Adrenal gland (tissue), 12 donors: ENCODE measurements around the gene MFSD2B. TPM values are rescaled to one million over a fixed set of nuclear protein-coding genes. Genes with fewer than 3 reads are reported as not detected.
A peak's percentile ranks its signal among the peaks of the same experiment; 100 is the strongest.

ENCODE experiments used
- DNase-seq, 7 donors: peaks; one replicate each; pipeline ENCODE4 v3.0.0-alpha.2; 2019 to 2020
- H3K27ac ChIP-seq, 5 donors: fragments of 200-600 bp; sonication (generic) in 4 of 5; 1 replicate in 3 of 5; 2 replicates in 2 of 5; pipeline versions ENCODE4 v1.5.1 to v1.8.0; 2016 to 2020; ENCODE audit warnings: mild to moderate bottlenecking in 1 of 5
- H3K27me3 ChIP-seq: fragments of 200-600 bp; 2 replicates; pipeline ENCODE4 v1.8.0; 2021
- H3K36me3 ChIP-seq, 2 donors: fragments of 200-600 bp; replicated peaks in 1 of 2; 1 replicate in 1 of 2; 2 replicates in 1 of 2; pipeline versions ENCODE4 v1.5.1 to v1.8.0; 2018 to 2022
- H3K4me1 ChIP-seq, 2 donors: fragments of 200-600 bp; replicated peaks in 1 of 2; 1 replicate in 1 of 2; 2 replicates in 1 of 2; pipeline versions ENCODE4 v1.5.1 to v1.8.0; 2018 to 2021
- H3K4me3 ChIP-seq, 4 donors: fragments of 200-600 bp; sonication (generic) in 3 of 4; one replicate each; pipeline ENCODE4 v1.5.1; 2016 to 2018
- H3K9me3 ChIP-seq, 3 donors: fragments of 200-600 bp; sonication (generic) in 1 of 3; replicated peaks in 1 of 3; 1 replicate in 2 of 3; 2 replicates in 1 of 3; pipeline versions ENCODE4 v1.5.1 to v1.8.0; 2016 to 2021
- CTCF ChIP-seq, 6 experiments: fragments of 450-650 bp in 4 of 6; fragments of 200-600 bp in 2 of 6; sonication (generic) in 1 of 6; IDR thresholded peaks; 1 replicate in 5 of 6; 2 replicates in 1 of 6; pipeline versions ENCODE4 v1.5.1 to v1.8.0; 2016 to 2021; ENCODE audit warnings: antibody characterized with exemption in 6 of 6, mild to moderate bottlenecking in 2 of 6, moderate library complexity in 1 of 6
- POLR2A ChIP-seq, 2 donors: fragments of 450-650 bp; IDR thresholded peaks; one replicate each; pipeline ENCODE4 v1.6.1; 2017; ENCODE audit warnings: antibody characterized with exemption in 2 of 2, mild to moderate bottlenecking in 2 of 2, moderate library complexity in 1 of 2
- WGBS, 4 donors: extraction: QIAGEN DNeasy Blood & Tissue Kit in 2 of 4; methylation state at CpG; one replicate each; pipeline versions ENCODE4 v1.1.5 to v1.1.7; 2013 to 2017; 5-methylcytosine and 5-hydroxymethylcytosine counted together
- intact Hi-C, 2 donors: fragments of 100-400 bp; cut with DNase I; formaldehyde crosslinking; loops; one replicate each; pipeline versions ENCODE4 v1.14.1 to v1.15.0; 2022 to 2023
- polyA plus RNA-seq, 3 donors: library from polyadenylated mRNA; stranded (reverse); fragments of 200-250 nt in 2 of 3; fragments of 350-450 nt in 1 of 3; fragmentation: Illumina TruSeq in 1 of 3; extraction: RNeasy Lipid Tissue Mini Kit (QIAGEN cat#74804) in 1 of 3; gene quantifications; one replicate each; pipeline ENCODE4 v1.2.3, GENCODE V29; 2013 to 2014
- total RNA-seq, 9 donors: library from RNA; depleted of rRNA in 4 of 9; stranded (reverse); fragments of >200 nt in 4 of 9; fragments of 120-200 nt in 1 of 9; fragmentation: NEBNext Ultra II Directional in 1 of 9; extraction: Animal tissue kit (Norgen Biotek cat#: 25700) in 1 of 9; gene quantifications; one replicate each; pipeline versions ENCODE4 v1.1.0 to v1.2.4, GENCODE V29; 2013 to 2023
- donor health status: healthy with polysubstance abuse.
- donor health status: Bipolar disorder and iron deficiency.
- donor health status: DM: yes; HTN: yes; CAD: no.
- donor health status: DM: no; HTN: no; CAD: no.
- donor health status: DM: no; HTN: no; CAD: no.
- donor health status: DM: yes; HTN: yes; CAD: no.

MFSD2B gene
- total and polyA plus RNA-seq, 12 donors = 0.03 to 0.61 (median 0.30) TPM; not detected in 7

GRCh38 chr2:24018241-24018640 lies 8.4 kb downstream of the MFSD2B start:
- Histone ChIP-seq H3K36me3 (no peaks in the 10 kb centered on the region), H3K4me1 (no peaks in the 10 kb centered on the region), H3K4me3 (no peak overlapping the region), H3K27ac (no peak overlapping the region), H3K9me3 (no peaks in the 10 kb centered on the region), H3K27me3 (no peaks in the 10 kb centered on the region)
- WGBS, 4 donors = 87 to 93% (median 89%) methylated on average over 8 to 9 of the region's 9 CpGs
- TF ChIP-seq POLR2A (IDR thresholded peaks at IDR 0.05) = no peak
- no peak for TF ChIP-seq CTCF (IDR thresholded peaks at IDR 0.05)
- no peak for DNase-seq
- intact Hi-C loops = no loop called here

GRCh38 chr2:24019729-24020128 lies 9.8 kb downstream of the MFSD2B start:
- Histone ChIP-seq H3K27ac (no peak overlapping the region), H3K36me3 (no peaks in the 10 kb centered on the region), H3K27me3 (no peaks in the 10 kb centered on the region), H3K9me3 (no peaks in the 10 kb centered on the region), H3K4me1 (no peaks in the 10 kb centered on the region), H3K4me3 (no peak overlapping the region)
- intact Hi-C loops = no loop called here
- DNase-seq = no peak
- WGBS, 4 donors = 76 to 87% (median 82%) methylated on average over 3 to 5 of the region's 5 CpGs
- TF ChIP-seq CTCF (IDR thresholded peaks at IDR 0.05) = no peak
- TF ChIP-seq POLR2A (IDR thresholded peaks at IDR 0.05) = no peak

GRCh38 chr2:24020244-24020643 lies 10.4 kb downstream of the MFSD2B start:
- no peak for DNase-seq
- H3K36me3 ChIP-seq = no peaks in the 10 kb centered on the region
- no peak overlapping the region for H3K27ac ChIP-seq
- 87 to 90% (median 89%) methylated on average over 4 of the region's 4 CpGs for WGBS, 4 donors
- H3K4me3 ChIP-seq = no peak overlapping the region
- TF ChIP-seq CTCF (IDR thresholded peaks at IDR 0.05) (no peak), POLR2A (IDR thresholded peaks at IDR 0.05) (no peak)
- no peaks in the 10 kb centered on the region for H3K27me3 ChIP-seq
- intact Hi-C loops = no loop called here
- no peaks in the 10 kb centered on the region for H3K4me1 ChIP-seq
- no peaks in the 10 kb centered on the region for H3K9me3 ChIP-seq

- Histone ChIP-seq H3K4me1 (no peaks in the 10 kb centered on the region), H3K9me3 (no peaks in the 10 kb centered on the region), H3K4me3 (no peak overlapping the region), H3K27me3 (no peaks in the 10 kb centered on the region), H3K27ac (no peak overlapping the region), H3K36me3 (no peaks in the 10 kb centered on the region)
- intact Hi-C loops = no loop called here
- peak in 1 of 7 donors; percentile 8 for DNase-seq
- peak in 3 of 6 experiments; percentile 12 to 29 (median 25) for TF ChIP-seq CTCF (IDR thresholded peaks at IDR 0.05)
- no peak for TF ChIP-seq POLR2A (IDR thresholded peaks at IDR 0.05)
- WGBS, 4 donors = 83 to 92% (median 85%) methylated on average over 13 to 19 of the region's 19 CpGs
These were observed 11.5 kb downstream of the MFSD2B start for GRCh38 chr2:24021122-24021998.
